GM12878 (cell line): ENCODE data around the gene CXXC5. TPM values are rescaled to one million over a fixed set of nuclear protein-coding genes. Genes with fewer than 3 reads are reported as not detected.

Experiments
- ATAC-seq: fragments of 200-7000 bp; cut with Tn5 transposase; 3 replicates; pipeline ENCODE4 v1.9.1; 2020; ENCODE audit warnings: mild to moderate bottlenecking, moderate library complexity
- BruUV-seq: library from RNA; stranded (reverse); fragments of 400-500 nt; replicated peaks from 2 replicates; lab custom pipeline; 2021; lab: Mats Ljungman, UMichigan
- CTCF ChIA-PET: fragments of 300-600 bp; sonication (Branson Sonifier 250); formaldehyde crosslinking; extraction: SDS; loops from one replicate; lab custom pipeline; 2021; ENCODE audit warnings: inconsistent platforms; lab: Yijun Ruan, JAX
- POLR2A ChIA-PET: fragments of 350-600 bp; formaldehyde crosslinking; extraction: SDS; loops from one replicate; lab custom pipeline; 2021; ENCODE audit warnings: inconsistent platforms; lab: Charles Lee
- RAD21 ChIA-PET: fragments of 300-600 bp; sonication (Branson Sonifier 250); formaldehyde crosslinking; loops from one replicate; lab custom pipeline; 2023; ENCODE audit warnings: antibody characterized with exemption; ENCODE audit not compliant: unreplicated experiment; lab: Charles Lee
- SMC1A ChIA-PET: fragments of 300-600 bp; sonication (Branson Sonifier 250); formaldehyde crosslinking; loops from one replicate; lab custom pipeline; 2023; ENCODE audit not compliant: unreplicated experiment, uncharacterized antibody; lab: Charles Lee
- DNase-seq: peaks from one replicate; pipeline ENCODE4 v3.0.0-alpha.2; 2011; ENCODE audit warnings: low read depth, low spot score
- FAIRE-seq: peaks from 3 replicates; lab custom pipeline; 2011; peaks lifted over from hg19 to GRCh38; lab: Jason Lieb, UNC
- H2AFZ ChIP-seq: 2 replicates; pipeline ENCODE4 v1.6.0; 2011; ENCODE audit warnings: low read depth, low read length, control low read depth; ENCODE audit not compliant: control insufficient read depth
- H3K27ac ChIP-seq: 2 replicates; pipeline ENCODE4 v1.5.1; 2011; ENCODE audit warnings: control low read depth; ENCODE audit not compliant: control insufficient read depth, insufficient read depth
- H3K27me3 ChIP-seq, 2 experiments: replicated peaks in 1 of 2; 2 replicates each; pipeline versions ENCODE4 v1.6.0 to v1.6.1; 2011; ENCODE audit warnings: low read length in 1 of 2; ENCODE audit not compliant: control insufficient read depth in 2 of 2, insufficient read depth in 2 of 2
- H3K36me3 ChIP-seq, 2 experiments: 2 replicates each; pipeline ENCODE4 v1.5.1; 2011; ENCODE audit warnings: low read length in 1 of 2; ENCODE audit not compliant: control insufficient read depth in 2 of 2, insufficient read depth in 2 of 2
- H3K4me1 ChIP-seq: 2 replicates; pipeline ENCODE4 v1.6.1; 2011; ENCODE audit warnings: mild to moderate bottlenecking, low read length, moderate library complexity, mixed read lengths; ENCODE audit not compliant: control insufficient read depth, insufficient read depth
- H3K4me2 ChIP-seq: 2 replicates; pipeline ENCODE4 v1.6.0; 2011; ENCODE audit warnings: control low read depth; ENCODE audit not compliant: control insufficient read depth, insufficient read depth
- H3K4me3 ChIP-seq: fragments of 200-600 bp; sonication (generic); 2 replicates; pipeline ENCODE4 v1.5.1; 2016
- H3K79me2 ChIP-seq: 2 replicates; pipeline ENCODE4 v1.6.0; 2011; ENCODE audit warnings: low read length; ENCODE audit not compliant: control insufficient read depth, insufficient read depth
- H3K9ac ChIP-seq: 2 replicates; pipeline ENCODE4 v1.8.0; 2011; ENCODE audit warnings: low read length, control low read depth, mixed read lengths; ENCODE audit not compliant: control insufficient read depth, insufficient read depth
- H3K9me3 ChIP-seq: replicated peaks from 3 replicates; pipeline ENCODE4 v1.5.1; 2011; ENCODE audit warnings: mild to moderate bottlenecking, low read length; ENCODE audit not compliant: control insufficient read depth, insufficient read depth
- H4K20me1 ChIP-seq: 2 replicates; pipeline ENCODE4 v1.6.0; 2011; ENCODE audit not compliant: control insufficient read depth, insufficient read depth
- CHD1 ChIP-seq: IDR thresholded peaks from 2 replicates; pipeline ENCODE4 v1.6.1; 2012; ENCODE audit warnings: low read depth, low read length, improper control_type of control experiment
- MEF2A ChIP-seq: IDR thresholded peaks from 2 replicates; pipeline ENCODE4 v1.6.1; 2011; ENCODE audit warnings: low read depth, mild to moderate bottlenecking, low read length, moderate library complexity; ENCODE audit not compliant: insufficient read depth
- MLLT1 ChIP-seq: fragments of 450-650 bp; IDR thresholded peaks from 2 replicates; pipeline ENCODE4 v1.6.1; 2016; ENCODE audit warnings: mild to moderate bottlenecking
- NR2C1 ChIP-seq: fragments of 450-650 bp; IDR thresholded peaks from 2 replicates; pipeline ENCODE4 v1.6.1; 2017; ENCODE audit warnings: antibody characterized with exemption, mild to moderate bottlenecking, moderate library complexity
- NR2C2 ChIP-seq: IDR thresholded peaks from 2 replicates; pipeline ENCODE4 v1.6.1; 2011; ENCODE audit warnings: borderline replicate concordance, low read depth; ENCODE audit not compliant: control insufficient read depth, insufficient read length
- POLR2AphosphoS5 ChIP-seq: IDR thresholded peaks from 2 replicates; pipeline ENCODE4 v1.6.1; 2011; ENCODE audit warnings: mild to moderate bottlenecking, low read length, inconsistent platforms
- RAD51 ChIP-seq: fragments of 450-650 bp; IDR thresholded peaks from 2 replicates; pipeline ENCODE4 v1.6.1; 2016; ENCODE audit warnings: moderate library complexity, mild to moderate bottlenecking, inconsistent platforms
- ZNF384 ChIP-seq: IDR thresholded peaks from 2 replicates; pipeline ENCODE4 v1.6.1; 2012; ENCODE audit warnings: low read depth, mild to moderate bottlenecking, low read length, improper control_type of control experiment, borderline replicate concordance
- WGBS: methylation state at CpG from one replicate; pipeline ENCODE4 v1.1.6; 2016; ENCODE audit warnings: low lambda C conversion rate; ENCODE audit not compliant: insufficient replicate concordance, insufficient coverage; ENCODE audit errors: missing lambda C conversion rate; 5-methylcytosine and 5-hydroxymethylcytosine counted together
- in situ Hi-C: fragments of 300-500 bp; cut with MboI; formaldehyde crosslinking; loops from 9 replicates; pipeline ENCODE4 v1.14.3; 2018; ENCODE audit warnings: mixed read lengths
- intact Hi-C: fragments of 100-400 bp; cut with micrococcal nuclease; formaldehyde crosslinking; loops from one replicate; pipeline ENCODE4 v1.14.2; 2022; ENCODE audit not compliant: unreplicated experiment
- polyA plus RNA-seq, 11 experiments: library from polyadenylated mRNA; depleted of rRNA in 4 of 11; unstranded in 6 of 11; stranded (reverse) in 5 of 11; fragments of >200 nt; fragmentation: Nextera tagmentation in 4 of 11; fragmentation: Illumina TruSeq in 1 of 11; extraction: Ambion mirVana in 4 of 11; extraction: Trizol in 1 of 11; gene quantifications; 1 replicate in 1 of 11; 2 replicates in 10 of 11; pipeline versions ENCODE4 v1.2.1 to v1.2.3, GENCODE V29; 2011 to 2016; ENCODE audit warnings: inconsistent platforms in 2 of 11, missing spikeins in 2 of 11, low read depth in 1 of 11
- total RNA-seq, 4 experiments: library from RNA; depleted of rRNA in 3 of 4; stranded (reverse); fragments of >200 nt in 3 of 4; fragmentation: Illumina TruSeq in 1 of 4; extraction: Trizol in 1 of 4; gene quantifications; 2 replicates each; pipeline versions ENCODE4 v1.2.1 to v1.2.3, GENCODE V29; 2013 to 2021

Gene CXXC5
- total and polyA plus RNA-seq, 10 of the 15 experiments (the other 5 are each of a cell fraction or from before 2014, with no cell fraction given), result 1.8 to 90.8 (median 40.7) TPM

GRCh38 chr5:139677736-139678613, 29.8 kb downstream of the CXXC5 start:
- TF ChIP-seq POLR2AphosphoS5, result no peak
- TF ChIP-seq CHD1, result no peak
- no peak for TF ChIP-seq MLLT1
- no peak for TF ChIP-seq ZNF384
- no peak for TF ChIP-seq NR2C1
- TF ChIP-seq NR2C2, result no peak
- TF ChIP-seq RAD51, result no peak
- TF ChIP-seq MEF2A, result no peak
- TF ChIP-seq, all 136 proteins: peak for 0
- CTCF ChIA-PET, result interaction anchor here (0.5 to 0.9 kb wide), 2 partner anchors 96 to 240 kb away, joined by 3 read pairs; no protein-coding TSS in a partner anchor
- BruUV-seq, result no TSS peak
- Histone ChIP-seq H3K4me1 (peaks cover 3% of the 10 kb centered on the region), H3K27ac (no peak overlapping the region), H3K79me2 (peaks cover 30% of the 10 kb centered on the region), H3K36me3 (peaks cover 9 to 33% of the 10 kb centered on the region in 2 experiments), H3K9ac (no peak overlapping the region), H3K27me3 (no peaks in the 10 kb centered on the region), H4K20me1 (peaks cover 4% of the 10 kb centered on the region; the same call in 1 of the 2 replicates), H3K4me3 (no peak overlapping the region), H3K9me3 (no peaks in the 10 kb centered on the region), H2AFZ (no peak overlapping the region), H3K4me2 (no peak overlapping the region)
- ATAC-seq (no peak), FAIRE-seq (no peak), DNase-seq (no peak)
- in situ Hi-C loops (no loop called here), intact Hi-C loops (no loop called here)
- RAD21 ChIA-PET, result interaction anchor here (1.3 kb wide), 1 partner anchor 44 kb away, joined by 3 read pairs; no protein-coding TSS in a partner anchor
- POLR2A ChIA-PET, result interaction anchor here (1.1 kb wide), 1 partner anchor 26 kb away, joined by 4 read pairs; no protein-coding TSS in a partner anchor
- WGBS, result 89% methylated on average over 20 of the region's 22 CpGs
- SMC1A ChIA-PET, result interaction anchor here (0.6 to 1.3 kb wide), 4 partner anchors 15 to 67 kb away, joined by 3 to 4 read pairs (median 3); no protein-coding TSS in a partner anchor
